ENCODE results near the gene KRTAP24-1.

KRTAP24-1 gene

GRCh38 chr21:30234050-30234449, 48.7 kb downstream of the KRTAP24-1 start:
- DNase-seq (ENCODE audit: low spot score): no peak

DNA sequence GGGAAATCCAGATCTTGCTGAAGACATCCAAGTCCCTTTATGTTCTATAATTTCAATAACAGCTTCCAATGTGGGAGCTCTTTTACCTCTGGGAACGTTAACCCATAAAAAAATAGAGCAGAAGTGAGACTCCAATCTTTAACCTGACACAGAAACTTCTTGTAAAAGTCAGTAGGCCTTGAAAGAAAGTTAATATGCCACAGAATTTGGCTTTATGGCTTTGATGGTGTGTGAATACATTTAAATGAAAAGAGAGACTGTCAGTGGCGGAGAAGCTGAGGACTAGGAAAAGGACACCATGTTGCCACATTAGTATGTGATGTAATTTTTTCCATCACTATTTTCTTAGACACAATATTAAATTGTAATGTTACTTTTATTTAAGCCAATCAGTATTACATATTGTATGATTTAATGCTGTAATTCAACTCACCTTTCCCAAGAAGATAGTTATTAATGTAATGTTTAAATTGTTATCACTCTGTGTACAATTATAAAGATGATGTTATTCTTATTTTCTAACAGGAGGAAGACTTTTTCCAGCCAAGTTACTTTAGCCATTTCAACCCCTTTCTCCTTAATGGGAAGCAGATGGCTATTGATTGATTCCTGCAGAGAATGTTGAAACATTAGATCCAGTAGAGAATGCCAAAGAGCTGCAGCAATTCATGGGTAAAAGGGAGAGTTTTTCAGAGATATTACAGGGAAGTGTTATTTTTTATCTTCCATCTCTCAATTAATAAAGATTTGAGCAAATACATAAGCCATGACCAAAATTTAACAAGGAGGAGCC, 49.3 kb downstream of the KRTAP24-1 start:
- DNase-seq (ENCODE audit: low spot score): no peak

DNA sequence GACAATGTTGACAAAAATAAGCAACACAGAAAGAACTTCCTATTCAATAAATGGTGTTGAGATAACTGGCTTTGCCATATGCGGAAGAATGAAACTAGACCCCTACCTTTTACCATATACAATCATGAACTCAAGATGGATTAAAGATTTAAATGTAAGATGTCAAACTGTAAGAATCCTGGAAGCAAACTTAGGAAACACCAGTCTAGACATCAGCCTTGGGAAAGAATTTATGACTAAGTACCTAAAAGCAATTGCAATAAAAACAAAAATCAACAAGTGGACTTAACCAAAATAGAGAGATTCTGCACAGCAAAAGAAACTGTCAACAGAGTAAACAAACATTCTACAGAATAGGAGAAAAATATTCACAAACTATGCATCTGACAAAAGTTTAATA, 50.7 kb downstream of the KRTAP24-1 start:
- no peak for DNase-seq (ENCODE audit: low spot score)

Measured in kidney capillary endothelial cell (primary cell).